Neural progenitor cell (in vitro differentiated cells): ENCODE measurements around the gene EML5. TPM values are rescaled to one million over a fixed set of nuclear protein-coding genes. Genes with fewer than 3 reads are reported as not detected.

Experiments
- DNase-seq: peaks from one replicate; pipeline ENCODE4 v3.0.0-alpha.2; 2016; ENCODE audit warnings: low spot score
- H2AFZ ChIP-seq: fragments of 200-600 bp; sonication (generic); replicated peaks from 2 replicates; pipeline ENCODE4 v1.6.1; 2016; ENCODE audit warnings: antibody characterized with exemption
- H3F3A ChIP-seq: fragments of 200-600 bp; sonication (generic); 2 replicates; pipeline ENCODE4 v1.6.1; 2016; ENCODE audit warnings: antibody characterized with exemption, low read depth
- H3K27ac ChIP-seq: fragments of 200-600 bp; sonication (generic); 2 replicates; pipeline ENCODE4 v1.5.1; 2016; ENCODE audit warnings: mild to moderate bottlenecking
- H3K27me3 ChIP-seq: fragments of 200-600 bp; sonication (generic); 2 replicates; pipeline ENCODE4 v1.6.1; 2016; ENCODE audit warnings: mild to moderate bottlenecking, moderate library complexity
- H3K36me3 ChIP-seq: fragments of 200-600 bp; sonication (generic); 2 replicates; pipeline ENCODE4 v1.5.1; 2016
- H3K4me1 ChIP-seq: fragments of 200-600 bp; sonication (generic); 2 replicates; pipeline ENCODE4 v1.6.1; 2016; ENCODE audit warnings: mixed run types
- H3K4me2 ChIP-seq: fragments of 200-600 bp; sonication (generic); 2 replicates; pipeline ENCODE4 v1.6.1; 2016
- H3K4me3 ChIP-seq: fragments of 200-600 bp; sonication (generic); 2 replicates; pipeline ENCODE4 v1.5.1; 2016
- H3K79me2 ChIP-seq: fragments of 200-600 bp; sonication (generic); 2 replicates; pipeline ENCODE4 v1.6.1; 2016; ENCODE audit warnings: low read depth
- H3K9ac ChIP-seq: fragments of 200-600 bp; sonication (generic); 2 replicates; pipeline ENCODE4 v1.6.1; 2016
- H3K9me3 ChIP-seq: fragments of 200-600 bp; sonication (generic); 2 replicates; pipeline ENCODE4 v1.5.1; 2016; ENCODE audit warnings: low read depth
- H4K20me1 ChIP-seq: fragments of 200-600 bp; sonication (generic); 2 replicates; pipeline ENCODE4 v1.6.1; 2016; ENCODE audit warnings: low read depth
- H3K27ac Mint-ChIP-seq: 3 replicates; pipeline ENCODE4 v1.8.0; 2021; ENCODE audit warnings: mixed read lengths
- H3K27me3 Mint-ChIP-seq: 2 replicates; pipeline ENCODE4 v1.8.0; 2022; ENCODE audit warnings: low read depth, mild to moderate bottlenecking, inconsistent platforms, moderate library complexity, mixed read lengths; ENCODE audit not compliant: insufficient read depth
- H3K36me3 Mint-ChIP-seq: 3 replicates; pipeline ENCODE4 v1.8.0; 2021; ENCODE audit warnings: mixed read lengths
- H3K4me1 Mint-ChIP-seq: 3 replicates; pipeline ENCODE4 v1.8.0; 2021; ENCODE audit warnings: mixed read lengths
- H3K4me3 Mint-ChIP-seq: 3 replicates; pipeline ENCODE4 v1.8.0; 2021; ENCODE audit warnings: mild to moderate bottlenecking, moderate library complexity, mixed read lengths
- H3K9me3 Mint-ChIP-seq: 3 replicates; pipeline ENCODE4 v1.8.0; 2020; ENCODE audit warnings: mixed read lengths
- CTCF ChIP-seq: fragments of 200-600 bp; sonication (generic); IDR thresholded peaks from 2 replicates; pipeline ENCODE4 v1.5.1; 2017; ENCODE audit warnings: antibody characterized with exemption, mild to moderate bottlenecking
- EZH2 ChIP-seq: fragments of 200-600 bp; sonication (generic); IDR thresholded peaks from 2 replicates; pipeline ENCODE4 v1.6.1; 2017; ENCODE audit warnings: antibody characterized with exemption, mild to moderate bottlenecking, moderate library complexity
- EZH2phosphoT487 ChIP-seq: fragments of 200-600 bp; sonication (generic); IDR thresholded peaks from 2 replicates; pipeline ENCODE4 v1.6.1; 2017; ENCODE audit warnings: antibody characterized with exemption
- total RNA-seq: library from RNA; depleted of rRNA; stranded (reverse); fragments of >200 nt; gene quantifications from 2 replicates; pipeline ENCODE4 v1.2.3, GENCODE V29; 2015; ENCODE audit warnings: low replicate concordance

EML5 gene
- total RNA-seq, 1 donor from 2014 or later = 0.71 TPM

- Mint-ChIP-seq H3K4me1 (no peaks in the 10 kb centered on the region), H3K9me3 (no peaks in the 10 kb centered on the region), H3K36me3 (peaks cover 50% of the 10 kb centered on the region), H3K27ac (no peak overlapping the region), H3K27me3 (no peaks in the 10 kb centered on the region), H3K4me3 (no peak overlapping the region)
- Histone ChIP-seq H2AFZ (no peak overlapping the region), H3F3A (no peaks in the 10 kb centered on the region), H3K27me3 (no peaks in the 10 kb centered on the region), H3K9me3 (no peaks in the 10 kb centered on the region), H3K27ac (no peak overlapping the region), H3K79me2 (peaks cover 6% of the 10 kb centered on the region), H3K36me3 (peaks cover 23% of the 10 kb centered on the region), H3K9ac (no peak overlapping the region), H3K4me2 (no peak overlapping the region), H3K4me3 (no peak overlapping the region), H4K20me1 (peaks cover 5% of the 10 kb centered on the region), H3K4me1 (no peaks in the 10 kb centered on the region)
- TF ChIP-seq EZH2phosphoT487 (no peak), CTCF (no peak), EZH2 (no peak)
- DNase-seq = no peak
Observed at GRCh38 chr14:88598097-88598675, 194.6 kb downstream of the EML5 start.

- Histone ChIP-seq H2AFZ (no peak overlapping the region), H3K27ac (no peak overlapping the region), H3K9ac (no peak overlapping the region), H3K36me3 (peaks cover 19% of the 10 kb centered on the region), H3K4me1 (no peaks in the 10 kb centered on the region), H3K27me3 (no peaks in the 10 kb centered on the region), H3K4me2 (no peak overlapping the region), H3K9me3 (no peaks in the 10 kb centered on the region), H4K20me1 (peaks cover 5% of the 10 kb centered on the region), H3F3A (no peaks in the 10 kb centered on the region), H3K4me3 (no peak overlapping the region), H3K79me2 (peaks cover 6% of the 10 kb centered on the region)
- Mint-ChIP-seq H3K9me3 (no peaks in the 10 kb centered on the region), H3K36me3 (peaks cover 52% of the 10 kb centered on the region), H3K27me3 (no peaks in the 10 kb centered on the region), H3K27ac (no peak overlapping the region), H3K4me3 (no peak overlapping the region), H3K4me1 (no peaks in the 10 kb centered on the region)
- no peak for DNase-seq
- TF ChIP-seq EZH2phosphoT487 = no peak
Observed at GRCh38 chr14:88597601-88598000, 195.2 kb downstream of the EML5 start.

GRCh38 chr14:88597038-88597437 is 195.7 kb downstream of the EML5 start:
- no peak overlapping the region for H3K4me3 ChIP-seq
- no peak overlapping the region for H2AFZ ChIP-seq
- H3K4me1 ChIP-seq = no peaks in the 10 kb centered on the region
- no peak for DNase-seq
- no peak overlapping the region for H3K27ac ChIP-seq
- Mint-ChIP-seq H3K4me1 (no peaks in the 10 kb centered on the region), H3K27ac (no peak overlapping the region), H3K4me3 (no peak overlapping the region), H3K36me3 (peaks cover 54% of the 10 kb centered on the region), H3K9me3 (no peaks in the 10 kb centered on the region), H3K27me3 (no peaks in the 10 kb centered on the region)
- TF ChIP-seq EZH2 = no peak
- TF ChIP-seq CTCF = no peak
- TF ChIP-seq EZH2phosphoT487 = no peak
- peaks cover 6% of the 10 kb centered on the region for H3K79me2 ChIP-seq
- H3K27me3 ChIP-seq = no peaks in the 10 kb centered on the region
- H4K20me1 ChIP-seq = peaks cover 6% of the 10 kb centered on the region
- H3K36me3 ChIP-seq = peaks cover 17% of the 10 kb centered on the region
- no peaks in the 10 kb centered on the region for H3K9me3 ChIP-seq
- H3K9ac ChIP-seq = no peak overlapping the region
- H3K4me2 ChIP-seq = no peak overlapping the region
- no peaks in the 10 kb centered on the region for H3F3A ChIP-seq

- H3K9ac ChIP-seq = no peak overlapping the region
- no peaks in the 10 kb centered on the region for H3K9me3 Mint-ChIP-seq
- H3F3A ChIP-seq = no peaks in the 10 kb centered on the region
- H3K4me3 ChIP-seq = no peak overlapping the region
- no peaks in the 10 kb centered on the region for H3K79me2 ChIP-seq
- H3K9me3 ChIP-seq = no peaks in the 10 kb centered on the region
- H3K4me1 ChIP-seq = no peaks in the 10 kb centered on the region
- no peaks in the 10 kb centered on the region for H3K27me3 Mint-ChIP-seq
- H3K27ac ChIP-seq = no peak overlapping the region
- H3K27ac Mint-ChIP-seq = no peak overlapping the region
- H3K36me3 ChIP-seq = peaks cover 19% of the 10 kb centered on the region
- no peak for TF ChIP-seq EZH2
- no peak for TF ChIP-seq CTCF
- no peak for TF ChIP-seq EZH2phosphoT487
- peaks cover 2% of the 10 kb centered on the region for H3K4me1 Mint-ChIP-seq
- no peaks in the 10 kb centered on the region for H3K27me3 ChIP-seq
- peaks cover 47% of the 10 kb centered on the region for H3K36me3 Mint-ChIP-seq
- H2AFZ ChIP-seq = no peak overlapping the region
- H3K4me3 Mint-ChIP-seq = no peak overlapping the region
- peaks cover 10% of the 10 kb centered on the region for H4K20me1 ChIP-seq
- no peak for DNase-seq
- H3K4me2 ChIP-seq = no peak overlapping the region
Observed at GRCh38 chr14:88592031-88592430, 200.7 kb downstream of the EML5 start.
